Left ventricle myocardium inferior (tissue), 1 donor: ENCODE measurements around the gene FILIP1. TPM values are rescaled to one million over a fixed set of nuclear protein-coding genes. Genes with fewer than 3 reads are reported as not detected.
A peak's percentile ranks its signal among the peaks of the same experiment; 100 is the strongest.

Experiments used
- DNase-seq: peaks from one replicate; pipeline ENCODE4 v3.0.0-alpha.2; 2020
- H3K27ac ChIP-seq: fragments of 200-600 bp; replicated peaks from 2 replicates; pipeline ENCODE4 v1.8.0; 2021
- H3K27me3 ChIP-seq: fragments of 200-600 bp; 2 replicates; pipeline ENCODE4 v1.8.0; 2021; ENCODE audit warnings: low read depth
- H3K36me3 ChIP-seq: fragments of 200-600 bp; 2 replicates; pipeline ENCODE4 v1.8.0; 2021
- H3K4me1 ChIP-seq: fragments of 200-600 bp; 2 replicates; pipeline ENCODE4 v1.8.0; 2021
- H3K4me3 ChIP-seq: fragments of 200-600 bp; 2 replicates; pipeline ENCODE4 v1.8.0; 2021; ENCODE audit warnings: mild to moderate bottlenecking, moderate library complexity
- H3K9me3 ChIP-seq: fragments of 200-600 bp; replicated peaks from 2 replicates; pipeline ENCODE4 v1.8.0; 2021
- intact Hi-C: fragments of 100-400 bp; cut with micrococcal nuclease; formaldehyde crosslinking; loops from one replicate; pipeline ENCODE4 v1.11.0; 2022
- total RNA-seq: library from RNA; stranded (reverse); fragmentation: NEBNext Ultra II Directional; extraction: Animal tissue kit (Norgen Biotek cat#: 25700); gene quantifications from one replicate; pipeline ENCODE4 v1.2.1, GENCODE V29; 2021
- TF ChIP-seq, protein P1 (sequence below): fragments of 200-600 bp; IDR thresholded peaks from 2 replicates; pipeline ENCODE4 v1.8.0; 2021; ENCODE audit warnings: antibody characterized with exemption, mild to moderate bottlenecking, borderline replicate concordance
- donor health status: DM: no; HTN: yes; CAD: no; lungs with severe emphysema.

The FILIP1 gene
- total RNA-seq, 1 donor from 2014 or later: 173 TPM

DNA sequence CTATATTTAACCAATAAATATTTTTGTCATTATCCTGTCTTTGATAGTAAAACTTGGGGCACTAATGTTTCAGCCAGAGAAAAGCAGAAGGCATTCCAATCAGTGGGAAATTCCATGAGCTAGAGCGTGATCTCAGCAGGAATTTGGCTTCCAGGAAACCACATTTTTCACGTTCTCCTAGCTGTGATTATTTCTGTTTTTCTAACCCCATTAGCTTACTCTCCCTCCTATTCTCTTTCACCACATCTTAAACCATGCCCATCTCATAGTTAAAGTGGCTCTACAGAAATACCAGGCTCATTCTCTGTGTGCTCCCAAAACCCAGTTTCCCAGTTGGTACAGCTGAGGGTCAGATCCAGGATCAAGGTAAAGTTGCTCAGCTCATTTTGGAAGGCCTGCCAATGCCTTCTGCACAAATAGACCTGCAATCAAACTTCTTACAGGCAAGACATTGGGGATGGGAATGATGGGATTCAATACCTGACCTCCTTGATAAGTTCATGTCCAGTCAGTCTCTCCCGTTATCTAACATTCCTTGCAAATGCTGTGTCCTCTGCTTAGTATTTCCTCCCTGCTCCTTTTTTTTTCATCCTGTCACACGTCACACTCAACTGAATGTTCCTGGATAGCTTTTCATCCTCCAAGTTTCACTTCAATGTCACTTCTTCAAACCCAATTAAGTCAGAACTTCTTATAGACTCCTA is 175.9 kb downstream of the FILIP1 start:
- DNase-seq: no peak
- Histone ChIP-seq H3K36me3 (peaks cover 17% of the 10 kb centered on the region), H3K9me3 (no peaks in the 10 kb centered on the region), H3K27ac (peak overlapping the region; percentile 65), H3K27me3 (no peaks in the 10 kb centered on the region), H3K4me3 (no peak overlapping the region), H3K4me1 (peaks cover 24% of the 10 kb centered on the region)
- intact Hi-C loops: no loop called here
- TF ChIP-seq, protein P1, sequence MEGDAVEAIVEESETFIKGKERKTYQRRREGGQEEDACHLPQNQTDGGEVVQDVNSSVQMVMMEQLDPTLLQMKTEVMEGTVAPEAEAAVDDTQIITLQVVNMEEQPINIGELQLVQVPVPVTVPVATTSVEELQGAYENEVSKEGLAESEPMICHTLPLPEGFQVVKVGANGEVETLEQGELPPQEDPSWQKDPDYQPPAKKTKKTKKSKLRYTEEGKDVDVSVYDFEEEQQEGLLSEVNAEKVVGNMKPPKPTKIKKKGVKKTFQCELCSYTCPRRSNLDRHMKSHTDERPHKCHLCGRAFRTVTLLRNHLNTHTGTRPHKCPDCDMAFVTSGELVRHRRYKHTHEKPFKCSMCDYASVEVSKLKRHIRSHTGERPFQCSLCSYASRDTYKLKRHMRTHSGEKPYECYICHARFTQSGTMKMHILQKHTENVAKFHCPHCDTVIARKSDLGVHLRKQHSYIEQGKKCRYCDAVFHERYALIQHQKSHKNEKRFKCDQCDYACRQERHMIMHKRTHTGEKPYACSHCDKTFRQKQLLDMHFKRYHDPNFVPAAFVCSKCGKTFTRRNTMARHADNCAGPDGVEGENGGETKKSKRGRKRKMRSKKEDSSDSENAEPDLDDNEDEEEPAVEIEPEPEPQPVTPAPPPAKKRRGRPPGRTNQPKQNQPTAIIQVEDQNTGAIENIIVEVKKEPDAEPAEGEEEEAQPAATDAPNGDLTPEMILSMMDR: no peak

DNA sequence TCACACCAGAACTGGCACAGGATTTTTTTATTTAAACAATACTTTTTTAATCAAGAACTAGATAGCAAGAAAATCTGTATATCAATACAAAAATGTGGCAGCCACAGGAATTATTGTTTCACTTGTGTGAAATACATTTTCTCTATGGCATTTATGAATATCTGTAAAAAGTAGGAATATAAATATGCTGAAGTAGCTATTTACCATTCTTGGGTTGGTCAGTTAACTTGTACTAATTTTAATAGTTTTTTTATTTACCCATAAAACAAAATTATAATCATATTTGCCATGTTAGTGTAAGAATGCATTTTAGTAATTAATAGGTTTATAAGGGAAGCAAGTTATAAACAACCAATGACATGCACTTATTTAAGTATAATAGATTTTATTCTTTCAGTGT is 177.6 kb downstream of the FILIP1 start:
- Histone ChIP-seq H3K27ac (no peak overlapping the region), H3K36me3 (peaks cover 30% of the 10 kb centered on the region), H3K4me1 (peaks cover 27% of the 10 kb centered on the region), H3K27me3 (no peaks in the 10 kb centered on the region), H3K9me3 (no peaks in the 10 kb centered on the region), H3K4me3 (no peak overlapping the region)
- intact Hi-C loops: no loop called here
- TF ChIP-seq, protein P1: no peak
- no peak for DNase-seq

DNA sequence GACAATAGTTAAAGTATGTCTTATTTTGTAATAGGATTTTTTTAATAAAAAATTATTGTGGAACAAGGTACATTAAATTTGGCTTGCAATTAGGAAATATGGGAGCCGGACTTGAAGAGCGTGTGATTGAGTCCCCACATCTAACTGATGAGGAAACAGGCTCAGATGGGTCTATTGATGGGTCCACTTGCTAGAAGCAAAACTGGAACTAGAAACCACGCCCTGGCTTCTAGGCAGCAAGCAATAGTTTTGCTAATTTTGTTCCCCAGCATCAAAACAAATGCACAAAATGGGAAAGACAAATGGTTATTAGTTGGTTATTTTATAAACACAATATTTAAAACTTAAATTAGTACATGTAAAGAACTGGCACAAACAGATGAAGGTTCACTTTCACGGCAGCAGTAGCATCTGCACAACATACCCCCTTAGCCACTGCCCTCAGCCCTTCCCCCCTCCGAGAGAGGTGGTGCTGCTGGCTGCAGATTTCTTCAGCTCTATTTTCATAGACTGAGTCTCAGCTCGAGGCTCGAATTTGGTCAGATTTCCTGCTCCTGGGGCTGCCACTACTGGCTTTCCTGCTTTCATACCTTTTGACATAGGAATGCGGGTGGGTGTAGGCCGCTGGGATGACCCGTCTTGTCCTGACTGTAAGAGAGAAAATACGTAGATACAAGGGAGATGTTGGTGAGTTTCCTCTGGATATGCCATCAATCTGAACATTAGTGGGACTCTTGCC is 185.2 kb downstream of the FILIP1 start:
- intact Hi-C loops: no loop called here
- no peaks in the 10 kb centered on the region for H3K27me3 ChIP-seq
- no peak for DNase-seq
- peaks cover 46% of the 10 kb centered on the region for H3K36me3 ChIP-seq
- TF ChIP-seq, protein P1: no peak
- no peak overlapping the region for H3K27ac ChIP-seq
- H3K4me1 ChIP-seq: peaks cover 25% of the 10 kb centered on the region
- peaks cover 3% of the 10 kb centered on the region for H3K9me3 ChIP-seq
- H3K4me3 ChIP-seq: no peak overlapping the region

DNA sequence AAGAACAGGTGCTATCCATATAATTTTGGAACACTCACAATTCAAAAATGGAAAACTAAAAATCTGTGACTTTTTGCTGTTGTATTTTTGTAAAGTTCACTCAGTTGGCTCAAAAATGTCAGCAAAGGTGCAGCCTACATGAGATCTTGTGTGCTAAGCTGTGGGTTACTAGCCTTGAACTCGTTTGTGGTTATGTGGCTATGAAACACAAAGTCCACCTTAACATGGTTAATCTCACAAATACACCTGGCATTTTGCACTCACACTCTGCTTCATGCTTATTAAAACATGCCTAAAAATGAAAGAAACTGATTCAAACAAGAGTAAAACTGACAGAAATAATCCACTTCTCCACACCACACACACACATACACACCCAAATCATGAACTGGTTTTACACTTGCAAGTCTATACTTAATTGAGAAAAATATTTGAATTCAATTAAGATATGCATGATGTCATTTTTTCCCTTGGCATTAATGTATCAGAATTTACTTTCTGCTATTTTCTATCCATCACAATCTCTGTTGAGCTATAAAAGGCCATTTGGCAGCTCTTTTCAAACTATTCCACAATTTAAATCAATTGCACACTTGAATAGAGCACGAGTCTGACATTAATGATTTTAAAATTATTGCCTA is 186.1 kb downstream of the FILIP1 start:
- peaks cover 24% of the 10 kb centered on the region for H3K4me1 ChIP-seq
- no peak for DNase-seq
- no peak overlapping the region for H3K4me3 ChIP-seq
- H3K27me3 ChIP-seq: no peaks in the 10 kb centered on the region
- H3K36me3 ChIP-seq: peaks cover 40% of the 10 kb centered on the region
- intact Hi-C loops: no loop called here
- H3K27ac ChIP-seq: no peak overlapping the region
- TF ChIP-seq, protein P1: no peak
- H3K9me3 ChIP-seq: peaks cover 3% of the 10 kb centered on the region

DNA sequence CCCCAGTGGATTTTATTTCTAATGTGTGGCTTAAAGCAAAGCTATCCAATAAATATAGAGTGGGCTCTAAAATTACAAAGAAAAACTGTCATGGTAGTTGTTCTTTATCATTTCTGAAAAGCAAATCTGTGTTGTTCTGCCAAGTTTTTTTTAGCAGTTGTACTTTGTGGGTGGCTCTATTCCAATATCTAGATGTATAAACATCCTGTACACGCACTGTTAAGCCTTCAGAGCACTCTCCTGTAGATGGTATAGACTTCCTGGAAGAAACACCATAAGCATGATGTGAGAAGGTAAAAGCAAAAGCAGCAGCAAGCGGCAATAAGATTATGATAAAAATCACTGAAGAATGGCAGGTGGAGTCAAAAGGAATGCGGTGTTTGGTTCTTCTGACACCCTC is 187.5 kb downstream of the FILIP1 start:
- intact Hi-C loops: no loop called here
- DNase-seq: no peak
- Histone ChIP-seq H3K4me3 (no peak overlapping the region), H3K4me1 (peaks cover 27% of the 10 kb centered on the region), H3K27ac (peak overlapping the region; percentile 9), H3K27me3 (no peaks in the 10 kb centered on the region), H3K9me3 (peaks cover 3% of the 10 kb centered on the region), H3K36me3 (peaks cover 29% of the 10 kb centered on the region)
- TF ChIP-seq, protein P1: no peak
